Activated CD4-positive, alpha-beta T cell treated with anti-CD3 and anti-CD28 coated beads, Interleukin-2, amount 10 ng/mL, durations not matched to agents 24 days and 14 days (primary cell): ENCODE measurements around the gene TACR1. TPM values are rescaled to one million over a fixed set of nuclear protein-coding genes. Genes with fewer than 3 reads are reported as not detected.
A peak's percentile ranks its signal among the peaks of the same experiment; 100 is the strongest.

Source experiments
- DNase-seq: peaks from one replicate; pipeline ENCODE4 v3.0.0; 2022
- H3K27ac Mint-ChIP-seq: one replicate; pipeline ENCODE4 v1.8.0; 2022; ENCODE audit warnings: mild to moderate bottlenecking, mixed read lengths
- H3K27me3 Mint-ChIP-seq: one replicate; pipeline ENCODE4 v1.8.0; 2022; ENCODE audit warnings: mixed read lengths
- H3K36me3 Mint-ChIP-seq: one replicate; pipeline ENCODE4 v1.8.0; 2022; ENCODE audit warnings: low read depth, mild to moderate bottlenecking, mixed read lengths
- H3K4me1 Mint-ChIP-seq: one replicate; pipeline ENCODE4 v1.8.0; 2021; ENCODE audit warnings: mixed read lengths
- H3K4me3 Mint-ChIP-seq: one replicate; pipeline ENCODE4 v1.8.0; 2022; ENCODE audit warnings: mild to moderate bottlenecking, moderate library complexity, mixed read lengths
- H3K9me3 Mint-ChIP-seq: one replicate; pipeline ENCODE4 v1.8.0; 2021; ENCODE audit warnings: mixed read lengths
- intact Hi-C: fragments of 100-400 bp; cut with micrococcal nuclease; formaldehyde crosslinking; loops from one replicate; pipeline ENCODE4 v1.15.1; 2023
- total RNA-seq: library from RNA; stranded (reverse); gene quantifications from 2 replicates; pipeline ENCODE4 v1.2.3, GENCODE V29; 2022

Gene TACR1
- total RNA-seq, 1 donor from 2014 or later: not detected

GRCh38 chr2:75102011-75102410, 97.3 kb downstream of the TACR1 start:
- H3K4me1 Mint-ChIP-seq: no peaks in the 10 kb centered on the region
- H3K4me3 Mint-ChIP-seq: no peak overlapping the region
- no peak overlapping the region for H3K27ac Mint-ChIP-seq
- no peaks in the 10 kb centered on the region for H3K36me3 Mint-ChIP-seq
- peaks cover 9% of the 10 kb centered on the region for H3K27me3 Mint-ChIP-seq
- H3K9me3 Mint-ChIP-seq: no peaks in the 10 kb centered on the region
- DNase-seq: peak; percentile 11
- intact Hi-C loops: no loop called here

GRCh38 chr2:75100801-75101151, 98.5 kb downstream of the TACR1 start:
- Mint-ChIP-seq H3K9me3 (no peaks in the 10 kb centered on the region), H3K4me1 (no peaks in the 10 kb centered on the region), H3K4me3 (no peak overlapping the region), H3K27me3 (peaks cover 9% of the 10 kb centered on the region), H3K27ac (no peak overlapping the region), H3K36me3 (no peaks in the 10 kb centered on the region)
- no peak for DNase-seq
- intact Hi-C loops: no loop called here

DNA sequence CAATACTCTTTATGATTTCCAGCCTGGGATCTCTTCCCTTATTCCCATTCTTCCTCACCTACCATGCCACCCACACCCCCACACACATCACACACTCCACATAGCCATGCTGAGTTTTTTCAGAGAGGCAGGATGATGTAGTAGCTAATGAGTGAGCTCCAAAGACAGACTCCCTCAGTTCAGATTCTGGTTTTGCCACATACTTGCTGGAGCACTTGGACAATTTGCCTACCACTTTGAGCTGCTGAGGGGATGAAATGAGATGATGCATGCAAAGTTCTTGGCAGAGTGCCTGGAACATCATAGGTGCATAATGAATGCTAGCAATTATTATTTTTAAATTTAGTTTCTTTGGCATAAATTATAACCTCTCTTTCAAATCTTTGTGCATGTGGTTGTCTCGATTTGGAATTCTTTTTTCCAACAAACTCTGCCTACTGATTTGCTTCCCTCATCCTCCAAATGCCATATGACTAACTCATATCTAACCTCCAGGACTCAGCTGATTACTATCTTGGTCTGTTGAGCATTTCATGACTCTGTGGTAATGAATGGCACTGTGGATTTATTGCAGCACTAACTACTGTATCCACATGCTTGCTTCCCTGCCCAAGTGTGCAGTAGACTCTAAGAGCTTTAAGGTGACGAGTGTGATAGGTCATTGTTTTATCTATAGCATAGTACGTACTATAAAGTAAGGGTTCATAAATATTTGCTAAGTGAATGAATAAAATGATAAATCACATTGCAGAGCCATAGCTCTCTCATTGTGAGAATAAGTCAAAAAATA, 99.1 kb downstream of the TACR1 start:
- no peaks in the 10 kb centered on the region for H3K36me3 Mint-ChIP-seq
- H3K4me1 Mint-ChIP-seq: no peaks in the 10 kb centered on the region
- intact Hi-C loops: no loop called here
- H3K9me3 Mint-ChIP-seq: no peaks in the 10 kb centered on the region
- H3K4me3 Mint-ChIP-seq: no peak overlapping the region
- no peak overlapping the region for H3K27ac Mint-ChIP-seq
- H3K27me3 Mint-ChIP-seq: peaks cover 9% of the 10 kb centered on the region
- peak; percentile 23 for DNase-seq

- Mint-ChIP-seq H3K36me3 (no peaks in the 10 kb centered on the region), H3K27me3 (peaks cover 9% of the 10 kb centered on the region), H3K9me3 (no peaks in the 10 kb centered on the region), H3K4me3 (no peak overlapping the region), H3K27ac (no peak overlapping the region), H3K4me1 (no peaks in the 10 kb centered on the region)
- peak; percentile 33 for DNase-seq
- intact Hi-C loops: no loop called here
Observed at GRCh38 chr2:75099521-75099922, 99.8 kb downstream of the TACR1 start.

GRCh38 chr2:75098856-75099255, 100.5 kb downstream of the TACR1 start:
- DNase-seq: peak; percentile 44
- no peak overlapping the region for H3K4me3 Mint-ChIP-seq
- H3K4me1 Mint-ChIP-seq: no peaks in the 10 kb centered on the region
- H3K9me3 Mint-ChIP-seq: no peaks in the 10 kb centered on the region
- H3K27me3 Mint-ChIP-seq: peaks cover 9% of the 10 kb centered on the region
- intact Hi-C loops: no loop called here
- H3K27ac Mint-ChIP-seq: no peak overlapping the region
- H3K36me3 Mint-ChIP-seq: no peaks in the 10 kb centered on the region

- Mint-ChIP-seq H3K9me3 (no peaks in the 10 kb centered on the region), H3K4me1 (no peaks in the 10 kb centered on the region), H3K27ac (no peak overlapping the region), H3K27me3 (peaks cover 9% of the 10 kb centered on the region), H3K4me3 (no peak overlapping the region), H3K36me3 (no peaks in the 10 kb centered on the region)
- intact Hi-C loops: no loop called here
- peak; percentile 7 for DNase-seq
Observed at GRCh38 chr2:75097831-75098230, 101.5 kb downstream of the TACR1 start.

GRCh38 chr2:75094405-75094804, 104.9 kb downstream of the TACR1 start:
- peak; percentile 22 for DNase-seq
- Mint-ChIP-seq H3K4me1 (no peaks in the 10 kb centered on the region), H3K4me3 (no peak overlapping the region), H3K27me3 (peaks cover 3% of the 10 kb centered on the region), H3K36me3 (no peaks in the 10 kb centered on the region), H3K9me3 (no peaks in the 10 kb centered on the region), H3K27ac (no peak overlapping the region)
- intact Hi-C loops: no loop called here

DNA sequence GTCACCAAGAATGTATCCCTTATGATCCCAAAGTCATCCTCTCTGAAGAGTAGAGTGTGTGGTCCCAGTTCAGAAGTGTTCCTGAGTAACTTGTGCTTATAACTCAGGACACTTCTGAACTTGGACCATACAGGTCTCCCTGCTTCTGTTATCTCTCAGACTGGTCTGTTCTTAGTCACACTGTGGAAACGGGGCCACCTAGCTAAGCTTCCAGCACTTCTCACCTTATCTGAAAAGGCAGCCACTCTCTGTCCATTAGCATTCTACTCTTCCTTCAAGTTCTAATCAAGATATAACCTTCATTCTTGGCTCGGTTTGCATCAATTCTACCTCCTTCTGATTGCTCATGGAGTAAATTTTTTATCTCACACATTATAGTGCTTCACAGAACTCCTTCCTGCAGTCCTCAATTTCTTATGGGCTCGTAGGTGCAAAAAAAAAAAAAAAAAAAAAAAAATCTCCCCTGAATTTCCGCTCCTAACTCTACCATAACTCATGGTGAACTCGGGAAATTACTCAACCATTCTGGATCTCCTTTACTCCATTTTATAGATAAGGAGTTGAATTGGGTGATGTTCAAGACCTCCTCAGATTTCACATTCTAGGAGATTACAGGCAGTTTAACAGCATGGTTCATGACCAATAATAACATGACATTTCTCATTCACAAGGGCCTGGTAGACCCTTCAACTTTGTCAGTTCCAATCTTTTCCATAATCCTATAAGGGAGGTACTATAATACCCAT, 108.4 kb downstream of the TACR1 start:
- Mint-ChIP-seq H3K9me3 (no peaks in the 10 kb centered on the region), H3K4me3 (no peak overlapping the region), H3K27me3 (no peaks in the 10 kb centered on the region), H3K27ac (no peak overlapping the region), H3K4me1 (no peaks in the 10 kb centered on the region), H3K36me3 (no peaks in the 10 kb centered on the region)
- peak; percentile 21 for DNase-seq
- intact Hi-C loops: no loop called here

- no peaks in the 10 kb centered on the region for H3K4me1 Mint-ChIP-seq
- H3K27ac Mint-ChIP-seq: no peak overlapping the region
- intact Hi-C loops: no loop called here
- peak; percentile 28 for DNase-seq
- H3K36me3 Mint-ChIP-seq: no peaks in the 10 kb centered on the region
- no peaks in the 10 kb centered on the region for H3K9me3 Mint-ChIP-seq
- no peaks in the 10 kb centered on the region for H3K27me3 Mint-ChIP-seq
- H3K4me3 Mint-ChIP-seq: no peak overlapping the region
Observed at GRCh38 chr2:75089471-75089870, 109.8 kb downstream of the TACR1 start.

GRCh38 chr2:75088791-75089190, 110.5 kb downstream of the TACR1 start:
- DNase-seq: peak; percentile 21
- no peaks in the 10 kb centered on the region for H3K4me1 Mint-ChIP-seq
- intact Hi-C loops: no loop called here
- H3K27ac Mint-ChIP-seq: no peak overlapping the region
- no peak overlapping the region for H3K4me3 Mint-ChIP-seq
- no peaks in the 10 kb centered on the region for H3K9me3 Mint-ChIP-seq
- no peaks in the 10 kb centered on the region for H3K36me3 Mint-ChIP-seq
- no peaks in the 10 kb centered on the region for H3K27me3 Mint-ChIP-seq

GRCh38 chr2:75087736-75088135, 111.6 kb downstream of the TACR1 start:
- no peak overlapping the region for H3K27ac Mint-ChIP-seq
- no peaks in the 10 kb centered on the region for H3K4me1 Mint-ChIP-seq
- no peak overlapping the region for H3K4me3 Mint-ChIP-seq
- no peaks in the 10 kb centered on the region for H3K27me3 Mint-ChIP-seq
- no peaks in the 10 kb centered on the region for H3K36me3 Mint-ChIP-seq
- no peaks in the 10 kb centered on the region for H3K9me3 Mint-ChIP-seq
- peak; percentile 18 for DNase-seq
- intact Hi-C loops: no loop called here

DNA sequence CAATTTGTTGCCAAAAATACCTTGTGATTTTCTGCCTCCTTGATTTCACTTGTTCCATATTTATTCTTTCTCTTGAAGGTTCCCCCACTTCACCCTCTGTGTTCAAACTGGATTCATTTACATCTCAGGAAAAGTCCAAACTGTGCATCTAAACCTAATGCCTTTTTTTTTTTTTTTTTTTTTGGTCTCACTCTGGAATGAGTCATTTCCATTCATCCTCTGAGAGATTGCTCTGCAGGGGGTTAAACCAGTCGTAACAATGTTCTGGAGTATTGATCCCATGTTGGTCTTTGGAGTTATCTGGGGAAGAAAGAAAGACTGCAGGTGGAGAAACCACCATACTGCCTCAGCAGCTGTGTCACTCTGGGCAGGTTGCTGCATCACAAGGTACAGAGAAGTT, 119.7 kb downstream of the TACR1 start:
- Mint-ChIP-seq H3K4me3 (no peak overlapping the region), H3K4me1 (no peaks in the 10 kb centered on the region), H3K36me3 (no peaks in the 10 kb centered on the region), H3K27me3 (no peaks in the 10 kb centered on the region), H3K27ac (no peak overlapping the region), H3K9me3 (no peaks in the 10 kb centered on the region)
- intact Hi-C loops: no loop called here
- no peak for DNase-seq

GRCh38 chr2:75077909-75078308, 121.4 kb downstream of the TACR1 start:
- H3K27ac Mint-ChIP-seq: no peak overlapping the region
- intact Hi-C loops: no loop called here
- H3K4me3 Mint-ChIP-seq: no peak overlapping the region
- H3K36me3 Mint-ChIP-seq: no peaks in the 10 kb centered on the region
- H3K9me3 Mint-ChIP-seq: no peaks in the 10 kb centered on the region
- H3K4me1 Mint-ChIP-seq: no peaks in the 10 kb centered on the region
- no peak for DNase-seq
- H3K27me3 Mint-ChIP-seq: no peaks in the 10 kb centered on the region

DNA sequence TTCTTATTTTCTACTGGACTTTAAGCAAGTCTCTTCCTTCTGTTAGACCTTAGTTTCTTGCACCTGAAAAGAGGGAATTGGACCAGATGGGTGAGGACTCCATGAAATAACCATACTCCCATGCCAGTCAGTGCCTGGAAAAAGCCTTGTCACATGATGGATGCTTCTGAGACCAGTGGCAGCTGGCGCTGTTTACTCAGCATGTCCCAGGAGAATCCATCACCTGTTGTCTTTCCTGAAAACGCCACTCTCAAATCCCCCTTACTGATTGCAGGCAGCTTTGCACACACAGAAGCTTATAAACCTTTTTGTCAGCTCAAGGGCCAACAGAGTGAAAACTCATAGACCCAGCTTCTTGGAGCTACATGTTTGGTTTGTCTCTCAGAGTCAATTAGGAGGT, 123.2 kb downstream of the TACR1 start:
- Mint-ChIP-seq H3K27me3 (no peaks in the 10 kb centered on the region), H3K4me3 (no peak overlapping the region), H3K4me1 (no peaks in the 10 kb centered on the region), H3K27ac (no peak overlapping the region), H3K36me3 (no peaks in the 10 kb centered on the region), H3K9me3 (no peaks in the 10 kb centered on the region)
- intact Hi-C loops: no loop called here
- DNase-seq: no peak
